ENCODE data around the gene TAF12.

DNA sequence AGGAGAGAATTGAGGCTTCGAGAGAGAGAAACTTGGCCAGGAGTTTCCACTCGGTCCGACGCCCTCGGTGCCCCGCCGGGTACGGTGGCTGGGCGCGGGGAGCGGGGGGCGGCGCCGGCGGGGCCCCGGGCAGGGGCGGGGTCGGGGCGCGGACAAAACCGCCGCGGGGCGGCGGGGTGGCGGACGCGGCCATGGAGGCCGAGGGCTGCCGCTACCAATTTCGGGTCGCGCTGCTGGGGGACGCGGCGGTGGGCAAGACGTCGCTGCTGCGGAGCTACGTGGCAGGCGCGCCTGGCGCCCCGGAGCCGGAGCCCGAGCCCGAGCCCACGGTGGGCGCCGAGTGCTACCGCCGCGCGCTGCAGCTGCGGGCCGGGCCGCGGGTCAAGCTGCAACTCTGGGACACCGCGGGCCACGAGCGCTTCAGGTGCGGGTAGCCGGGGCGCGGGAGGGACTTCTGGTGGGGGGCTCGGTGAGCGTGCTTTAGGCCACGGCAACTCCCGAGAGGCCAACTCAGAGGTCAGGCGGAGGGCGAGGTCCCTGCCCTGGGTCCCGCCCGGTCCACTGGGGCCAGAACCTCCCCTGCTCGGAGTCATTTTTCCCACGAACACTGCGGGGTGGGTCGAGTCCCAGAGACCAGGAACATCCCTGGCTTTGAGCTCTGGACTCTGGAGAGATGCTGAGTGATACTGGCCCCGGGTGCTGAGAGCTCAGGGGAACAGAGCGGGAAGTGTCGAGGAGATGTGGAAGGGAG lies 50.4 kb downstream of the TAF12 start:
- no peak for TF ChIP-seq POLR2AphosphoS5 (IDR thresholded peaks at IDR 0.05)
- TF ChIP-seq CTCF (IDR thresholded peaks at IDR 0.05), result no peak
- TF ChIP-seq EP300 (IDR thresholded peaks at IDR 0.05), result no peak
- TF ChIP-seq POLR2A (IDR thresholded peaks at IDR 0.05), result peak in 1 of 4 donors; percentile 61
